ENCODE results near the gene NUP133.

DNA sequence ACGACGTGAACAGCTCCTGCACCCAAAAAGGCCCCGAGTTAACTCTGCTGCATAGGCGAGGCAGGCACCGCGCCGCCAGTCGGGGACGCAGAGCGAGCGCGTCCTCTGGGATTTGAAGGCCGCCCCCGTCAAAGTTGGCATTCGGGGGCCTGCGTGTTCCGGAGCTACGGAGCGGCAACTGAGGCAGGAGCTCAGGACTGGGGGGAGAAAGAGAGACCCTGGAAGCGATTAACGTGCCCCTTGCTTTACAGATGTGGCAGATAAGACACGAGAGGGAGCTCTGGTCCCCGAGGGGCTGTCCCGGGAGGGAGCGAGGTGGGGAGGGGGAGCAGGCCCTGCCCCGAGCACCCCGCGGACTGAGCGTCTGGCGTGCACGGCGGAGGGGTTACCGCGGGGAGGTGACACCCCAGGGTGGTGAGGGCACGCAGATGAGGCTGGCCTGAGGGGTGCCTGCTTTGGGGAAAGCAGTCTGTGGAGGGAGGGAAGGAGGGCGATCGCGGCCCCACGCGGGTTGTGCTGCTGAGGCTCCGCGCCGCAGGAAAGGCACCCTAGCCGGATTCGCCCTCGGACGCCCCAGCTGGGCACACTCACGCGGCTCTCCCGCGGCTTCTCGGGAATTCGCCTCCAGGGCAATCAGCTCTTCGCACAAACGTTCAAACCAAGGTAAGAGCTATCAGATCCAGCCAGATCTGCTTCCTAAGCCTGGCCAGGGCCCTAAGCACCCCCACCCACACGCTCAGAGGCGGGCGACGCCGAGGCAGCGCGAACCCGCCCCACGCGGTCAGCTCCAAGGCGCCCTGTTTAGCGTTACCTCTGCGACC, 100.7 kb downstream of the NUP133 start:
- TF ChIP-seq, protein P1, sequence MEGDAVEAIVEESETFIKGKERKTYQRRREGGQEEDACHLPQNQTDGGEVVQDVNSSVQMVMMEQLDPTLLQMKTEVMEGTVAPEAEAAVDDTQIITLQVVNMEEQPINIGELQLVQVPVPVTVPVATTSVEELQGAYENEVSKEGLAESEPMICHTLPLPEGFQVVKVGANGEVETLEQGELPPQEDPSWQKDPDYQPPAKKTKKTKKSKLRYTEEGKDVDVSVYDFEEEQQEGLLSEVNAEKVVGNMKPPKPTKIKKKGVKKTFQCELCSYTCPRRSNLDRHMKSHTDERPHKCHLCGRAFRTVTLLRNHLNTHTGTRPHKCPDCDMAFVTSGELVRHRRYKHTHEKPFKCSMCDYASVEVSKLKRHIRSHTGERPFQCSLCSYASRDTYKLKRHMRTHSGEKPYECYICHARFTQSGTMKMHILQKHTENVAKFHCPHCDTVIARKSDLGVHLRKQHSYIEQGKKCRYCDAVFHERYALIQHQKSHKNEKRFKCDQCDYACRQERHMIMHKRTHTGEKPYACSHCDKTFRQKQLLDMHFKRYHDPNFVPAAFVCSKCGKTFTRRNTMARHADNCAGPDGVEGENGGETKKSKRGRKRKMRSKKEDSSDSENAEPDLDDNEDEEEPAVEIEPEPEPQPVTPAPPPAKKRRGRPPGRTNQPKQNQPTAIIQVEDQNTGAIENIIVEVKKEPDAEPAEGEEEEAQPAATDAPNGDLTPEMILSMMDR (IDR thresholded peaks at IDR 0.05; ENCODE audit: extremely low read depth in 1 of 2, insufficient read depth in 1 of 2, low read depth in 1 of 2, low read length in 2 of 2), result no peak
- no peak for TF ChIP-seq POLR2AphosphoS5 (IDR thresholded peaks at IDR 0.05; ENCODE audit: insufficient read depth, low read depth, low read length)
- TF ChIP-seq MYC (IDR thresholded peaks at IDR 0.05; ENCODE audit: low read depth, low read length), result no peak
- TF ChIP-seq FOS (IDR thresholded peaks at IDR 0.05; ENCODE audit: borderline replicate concordance, insufficient read depth, low read length), result no peak
- no peak for TF ChIP-seq POLR2A (IDR thresholded peaks at IDR 0.05; ENCODE audit: low read depth, low read length)
- no peak for TF ChIP-seq EZH2 (IDR thresholded peaks at IDR 0.05; ENCODE audit: borderline replicate concordance, low read depth, low read length, severe bottlenecking)
- TF ChIP-seq, protein P2, sequence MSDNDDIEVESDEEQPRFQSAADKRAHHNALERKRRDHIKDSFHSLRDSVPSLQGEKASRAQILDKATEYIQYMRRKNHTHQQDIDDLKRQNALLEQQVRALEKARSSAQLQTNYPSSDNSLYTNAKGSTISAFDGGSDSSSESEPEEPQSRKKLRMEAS (IDR thresholded peaks at IDR 0.05; ENCODE audit: insufficient read depth, insufficient read length), result no peak
- no peak for TF ChIP-seq GATA2 (IDR thresholded peaks at IDR 0.05; ENCODE audit: insufficient read depth, insufficient read length, low read depth, low read length)

Data from endothelial cell of umbilical vein (primary cell).